GM21526 (cell line): ENCODE data around the gene KIF12.

ENCODE experiments used
- ATAC-seq: cut with Tn5 transposase; IDR thresholded peaks from one replicate; pipeline ENCODE4 v1.9.1; 2021; ENCODE audit warnings: moderate library complexity; ENCODE audit not compliant: unreplicated experiment, low FRiP score

The KIF12 gene

DNA sequence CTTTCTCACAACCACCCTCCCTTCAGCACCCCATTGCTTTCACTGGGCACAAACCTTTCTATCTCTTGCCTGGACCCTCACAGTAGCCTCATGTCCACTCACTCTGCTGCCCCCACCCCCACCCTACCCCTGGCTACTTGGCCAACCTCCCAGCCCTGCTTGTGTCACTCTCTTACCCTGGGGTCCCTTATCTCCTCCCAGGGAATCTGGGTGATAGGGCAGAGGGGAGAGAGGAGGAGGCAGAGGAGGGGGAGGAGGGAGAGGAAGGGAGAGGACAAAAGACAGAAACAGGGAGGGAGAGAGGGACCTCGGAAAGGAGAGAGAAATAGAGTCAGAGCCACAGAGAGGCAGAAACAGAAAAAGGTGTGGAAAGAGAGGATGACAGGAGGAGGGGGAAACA lies 25.0 kb upstream of the KIF12 start:
- no peak for ATAC-seq

DNA sequence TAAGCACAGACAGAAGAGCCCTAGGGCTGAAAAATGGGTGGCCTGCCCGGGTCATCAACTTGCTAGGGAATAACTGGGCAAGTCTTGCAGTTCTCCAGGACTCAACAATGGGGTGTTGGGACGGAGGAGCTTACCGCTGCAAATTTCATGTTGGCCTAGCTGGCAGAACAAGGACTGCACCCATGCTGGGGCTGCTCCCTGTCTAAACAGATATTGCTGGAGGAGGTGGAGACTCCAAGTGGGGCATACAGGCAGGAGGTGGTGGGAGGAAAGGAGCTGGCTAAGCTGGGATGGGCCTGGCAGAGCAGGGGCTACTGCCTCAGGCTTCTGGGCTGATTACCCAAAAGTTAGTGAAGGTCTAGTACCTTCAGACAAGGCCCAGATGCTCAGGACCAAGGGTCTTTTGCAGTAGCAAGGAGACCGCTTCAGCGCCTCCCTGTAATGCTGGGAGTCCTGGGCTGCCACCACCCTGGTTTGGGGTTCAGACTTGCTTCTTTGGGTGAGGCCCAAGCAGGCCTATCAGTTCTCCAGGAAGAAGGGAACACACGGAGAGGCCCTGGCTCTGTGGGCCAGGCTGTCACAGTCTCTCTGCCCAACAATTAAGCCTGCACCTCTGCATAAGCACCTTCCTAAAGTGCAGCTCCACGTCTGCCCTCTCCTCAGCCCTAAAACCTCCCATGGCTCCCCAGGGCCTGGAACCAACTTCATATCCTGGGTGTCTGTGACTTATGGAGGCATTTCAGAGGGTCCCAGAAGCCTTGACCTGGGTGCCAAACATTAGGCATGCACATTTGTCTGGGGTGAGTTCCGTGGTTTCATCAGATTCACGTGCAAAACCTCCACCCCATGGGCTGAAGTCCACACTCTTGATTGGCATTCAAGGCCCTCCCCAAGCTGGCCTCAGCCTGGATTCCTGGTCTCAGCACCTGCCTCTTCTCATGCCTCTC lies 24.2 kb upstream of the KIF12 start:
- no peak for ATAC-seq

DNA sequence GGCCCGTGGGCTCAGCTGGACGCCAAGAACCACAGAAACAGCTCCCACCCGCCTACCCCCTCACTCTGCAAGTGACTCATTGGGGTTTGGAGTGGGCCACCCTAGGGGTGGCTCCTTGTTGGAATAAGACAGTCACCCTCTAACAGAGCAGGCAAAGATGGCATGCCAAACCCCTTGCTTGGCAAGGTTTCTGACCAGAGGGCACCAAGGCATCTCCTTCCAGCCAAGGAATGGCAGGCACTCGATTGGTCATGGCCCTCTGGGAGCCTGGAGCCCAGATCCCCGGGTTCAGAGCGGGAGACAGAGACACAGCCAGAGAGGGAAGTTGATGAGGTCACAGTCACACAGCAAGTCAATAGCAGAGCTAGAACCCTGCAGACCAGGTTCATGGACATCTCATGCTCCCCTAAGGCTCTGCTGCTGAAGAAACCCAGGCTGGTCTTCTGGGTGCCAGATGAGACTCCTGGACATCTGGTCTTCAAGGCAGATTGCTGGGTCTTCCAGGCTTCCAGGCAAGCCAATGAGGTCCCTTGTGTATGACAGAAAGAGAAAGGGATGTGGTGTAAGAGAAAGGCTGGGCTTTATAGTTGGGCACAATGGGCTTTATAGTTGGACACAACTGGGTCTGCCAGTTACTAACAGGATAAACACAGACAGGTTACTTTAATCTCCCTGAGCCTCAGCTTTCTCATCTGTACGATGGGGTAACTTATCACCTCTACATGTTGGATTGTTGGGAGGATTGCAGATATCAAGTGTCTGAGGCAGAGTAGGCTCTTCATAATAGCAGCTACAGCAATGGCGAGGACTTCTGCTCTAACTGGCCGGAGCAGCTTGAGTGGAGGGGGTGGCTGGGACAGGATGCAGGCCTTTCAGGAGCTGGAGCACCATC lies 23.3 kb upstream of the KIF12 start:
- no peak for ATAC-seq

DNA sequence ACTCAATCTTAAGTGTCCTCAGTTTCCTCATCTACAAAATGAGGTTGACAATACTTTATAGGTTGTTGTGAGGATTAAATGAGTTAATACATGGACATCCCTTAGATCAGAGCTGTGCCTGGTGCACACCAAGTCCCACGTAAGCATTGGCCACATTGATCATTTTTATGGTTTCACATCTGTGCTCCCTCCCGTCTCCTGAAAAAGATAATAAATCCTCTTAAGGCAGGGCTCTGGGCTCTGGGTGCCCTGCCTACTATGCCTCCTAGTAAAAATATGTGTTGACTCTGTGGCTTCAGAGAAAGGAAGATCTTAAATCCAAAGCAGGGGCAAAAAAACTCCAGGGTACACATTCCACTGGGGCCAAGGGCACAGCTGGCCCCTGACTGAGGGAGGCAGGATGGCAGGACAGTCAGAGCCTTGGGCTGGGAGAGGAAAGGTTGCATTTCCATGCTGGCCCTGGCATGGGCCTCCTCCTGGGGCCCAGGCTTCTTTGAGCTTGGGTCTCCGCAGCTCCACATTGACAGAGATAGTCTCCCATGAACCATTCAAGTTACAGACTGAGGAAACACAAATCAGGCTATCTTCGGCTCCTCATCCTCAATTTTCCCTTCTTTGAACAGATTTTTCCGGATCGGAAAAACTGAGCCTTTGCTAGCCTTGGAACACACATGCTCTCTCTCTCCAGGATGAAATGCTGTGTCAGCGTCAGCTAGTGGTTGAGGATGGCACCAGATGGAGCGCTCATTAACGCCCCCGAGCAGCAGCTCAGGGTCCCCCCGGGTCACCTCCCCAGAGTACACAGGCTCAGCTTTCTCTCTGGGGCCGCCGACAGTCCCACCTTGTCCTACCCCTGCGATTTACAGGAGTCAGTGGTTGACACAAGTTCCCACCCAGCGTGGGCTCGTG lies 22.4 kb upstream of the KIF12 start:
- no peak for ATAC-seq

DNA sequence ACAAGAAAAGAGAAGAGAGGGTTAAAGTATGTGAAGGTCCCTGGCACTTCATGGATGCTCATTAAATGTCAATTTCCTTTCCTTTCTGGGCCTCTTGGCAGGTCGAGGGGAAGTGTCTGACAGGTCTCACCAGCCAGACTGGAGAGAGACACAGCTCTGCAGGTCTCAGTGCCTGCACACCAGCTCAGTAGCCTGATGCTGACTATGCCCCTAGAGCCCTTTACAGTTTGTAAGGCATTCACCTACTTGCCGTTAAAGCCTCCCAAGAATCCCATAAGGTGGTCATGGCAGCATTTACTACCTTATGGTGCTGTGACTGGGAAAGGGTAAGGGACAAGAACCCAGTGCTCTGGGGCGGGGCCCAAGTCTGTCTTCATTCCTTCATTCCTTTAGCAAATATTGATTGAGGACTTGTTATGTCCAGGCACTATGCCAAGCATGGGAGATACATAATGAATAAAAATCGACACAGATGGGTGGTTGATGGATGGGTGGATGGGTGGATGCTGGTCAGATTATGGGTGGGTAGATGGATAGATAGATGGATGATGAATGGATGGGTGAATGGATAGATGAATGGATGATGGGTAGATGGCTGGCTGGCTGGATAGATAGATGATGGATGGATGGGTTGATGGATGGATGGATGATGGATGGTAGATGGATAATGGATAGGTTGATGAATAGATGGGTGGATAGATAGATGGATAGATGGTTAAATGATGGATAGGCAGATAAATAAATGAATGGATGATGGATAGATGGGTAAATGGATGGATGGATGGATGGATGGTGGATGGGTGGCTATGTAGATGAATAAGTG lies 21.3 kb upstream of the KIF12 start:
- no peak for ATAC-seq

DNA sequence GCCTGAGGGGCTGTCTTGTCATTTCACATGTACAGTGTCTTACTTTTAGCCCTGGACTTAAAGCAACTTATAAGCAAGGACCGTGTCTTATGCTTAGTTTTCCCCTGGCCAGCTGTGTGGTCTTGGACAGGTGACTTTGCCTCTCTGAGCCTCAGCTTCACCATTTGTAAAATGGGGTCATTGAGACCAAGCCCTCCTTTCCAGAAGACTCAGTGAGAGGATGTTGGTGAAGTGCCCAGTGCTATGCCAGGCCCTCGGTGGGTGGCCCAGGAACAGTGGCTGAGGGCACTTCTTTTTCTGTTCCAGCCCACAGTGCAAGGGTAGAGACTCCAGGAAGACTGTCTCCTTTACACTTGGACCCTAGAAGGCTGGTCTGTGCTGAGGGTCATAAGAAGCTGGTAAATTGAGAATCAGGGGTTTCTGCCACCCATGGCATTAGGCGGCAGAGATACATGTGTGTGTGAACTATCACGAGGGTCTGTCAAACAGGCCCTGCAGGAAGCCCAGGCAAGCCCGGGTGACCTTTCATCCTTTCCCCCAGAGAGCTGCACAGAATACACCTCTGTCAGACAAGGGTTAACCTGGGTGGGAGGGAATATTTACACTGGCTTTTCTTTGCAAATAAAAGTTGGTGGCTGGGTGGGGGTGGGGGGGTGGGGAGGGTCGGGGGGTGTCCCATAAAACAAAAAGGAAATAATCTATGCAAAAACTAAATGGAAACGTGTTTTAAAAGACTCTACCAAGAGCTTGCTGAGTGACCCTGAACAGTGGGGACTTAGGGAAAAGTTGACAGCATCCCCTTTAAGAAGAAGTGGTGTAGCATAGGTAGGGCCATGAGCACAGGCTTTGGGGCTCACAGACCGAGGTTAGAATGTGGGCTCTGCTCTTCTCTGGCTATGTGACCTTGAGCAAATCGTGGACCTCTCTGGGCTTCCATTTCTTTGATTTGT lies 20.4 kb upstream of the KIF12 start:
- no peak for ATAC-seq

DNA sequence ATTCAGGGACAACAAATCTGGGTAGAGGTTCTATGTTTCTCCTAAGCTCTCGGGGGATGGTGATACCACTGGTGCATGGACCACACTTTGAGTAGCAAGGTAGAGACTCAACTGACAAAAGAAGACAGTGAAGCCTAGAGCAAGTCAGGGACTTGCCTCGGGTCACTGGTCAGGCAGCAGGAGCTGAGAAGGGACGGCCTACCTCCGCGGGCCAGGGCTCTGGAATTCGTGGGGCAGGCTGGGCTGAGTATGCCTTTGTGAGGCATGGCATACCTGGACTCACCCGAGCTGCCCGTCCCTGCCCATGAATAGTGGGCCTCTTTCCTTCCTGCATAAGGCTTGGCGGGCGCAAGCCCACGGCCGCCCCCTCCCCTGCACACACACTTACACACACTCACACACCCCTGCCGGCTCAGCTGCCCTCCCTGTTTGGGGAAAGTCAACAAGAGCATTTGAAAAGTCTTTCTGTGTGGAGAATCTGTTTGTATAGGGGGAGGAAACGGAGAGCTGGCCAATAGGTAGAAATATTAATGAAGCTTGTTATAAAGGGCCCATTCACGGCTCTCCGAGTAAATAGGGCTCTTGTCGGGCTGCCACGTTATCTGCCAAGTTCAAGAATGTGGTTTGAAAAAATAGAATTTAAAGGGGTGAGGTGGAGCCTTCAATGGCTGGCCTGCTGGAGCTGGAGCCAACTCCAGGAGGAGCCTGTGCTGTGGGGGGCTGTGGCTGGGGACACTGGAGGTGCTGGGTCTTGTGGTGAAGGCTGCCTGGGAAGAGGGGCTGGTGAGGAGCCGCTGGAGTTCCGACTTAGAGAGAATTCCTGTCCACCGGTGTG lies 19.1 kb upstream of the KIF12 start:
- ATAC-seq = no peak

DNA sequence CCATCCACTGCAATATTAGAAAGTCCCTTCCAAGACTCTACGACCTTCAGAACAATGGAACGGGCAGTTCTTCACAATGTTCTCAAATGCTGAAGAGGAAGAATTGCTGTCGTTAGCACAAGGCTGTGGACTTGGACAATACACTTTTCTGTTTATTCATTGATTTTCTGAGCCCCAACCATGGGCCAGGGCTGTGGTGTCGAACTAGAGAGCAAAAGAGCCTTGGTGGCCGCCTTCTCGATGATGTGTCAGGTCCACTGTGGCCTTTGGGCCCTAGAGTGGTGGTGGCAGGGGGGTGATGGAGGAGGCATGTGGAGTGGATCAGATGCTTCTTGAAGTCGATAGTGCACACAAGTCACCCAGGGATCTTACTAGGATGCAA lies 18.5 kb upstream of the KIF12 start:
- ATAC-seq = no peak

DNA sequence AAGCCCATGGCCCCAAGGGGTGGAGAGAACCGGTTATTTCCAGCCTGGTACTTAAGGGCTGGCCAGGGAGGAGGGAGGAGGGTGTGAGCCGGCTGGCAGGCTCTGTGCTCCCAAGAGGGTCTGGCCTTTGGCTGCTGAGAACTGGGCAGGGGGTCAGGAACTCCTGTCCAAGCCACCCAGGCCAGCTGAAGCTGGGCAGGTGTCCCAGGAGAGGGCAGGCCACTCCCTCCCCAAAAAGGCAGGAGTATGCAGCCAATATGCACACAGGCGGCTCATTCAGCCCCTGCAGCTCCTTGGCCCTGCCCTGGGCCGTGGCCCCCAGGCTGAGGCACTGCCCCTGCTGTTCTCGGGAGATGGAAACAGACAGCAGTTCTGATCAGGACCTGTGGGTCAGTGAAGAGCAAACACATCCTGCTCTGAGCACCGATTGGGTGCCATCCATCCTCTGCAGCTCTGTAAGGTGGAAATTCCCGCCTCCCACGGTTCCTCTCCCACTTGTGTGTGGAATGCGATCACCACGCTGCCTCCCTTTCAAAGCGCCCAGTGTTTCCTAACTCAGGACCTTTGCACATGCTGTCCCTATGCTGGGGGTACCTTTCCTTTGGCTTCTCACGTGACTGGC lies 17.1 kb upstream of the KIF12 start:
- no peak for ATAC-seq

DNA sequence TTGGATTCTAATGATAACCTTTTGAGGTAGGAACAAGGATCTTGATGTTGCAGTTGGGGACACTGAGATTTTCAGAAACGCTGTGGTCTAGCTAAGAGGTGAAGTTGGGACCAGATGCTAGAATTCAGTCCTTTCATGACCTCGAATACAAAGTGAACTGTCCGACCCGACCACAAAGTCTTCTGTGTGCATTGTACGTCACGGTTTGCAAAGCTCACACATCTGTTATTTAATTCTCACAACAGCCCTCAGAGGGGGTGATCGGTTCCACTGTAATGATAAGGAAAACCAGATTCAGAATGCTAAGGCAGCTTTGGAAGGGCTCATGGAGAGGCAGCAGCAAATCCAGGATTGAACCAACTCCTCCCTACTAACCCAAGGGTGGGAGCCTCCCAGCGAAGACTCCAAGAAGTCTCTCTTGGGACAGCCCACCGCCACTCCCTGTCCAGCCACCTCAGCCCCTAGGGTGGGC lies 16.6 kb upstream of the KIF12 start:
- no peak for ATAC-seq

DNA sequence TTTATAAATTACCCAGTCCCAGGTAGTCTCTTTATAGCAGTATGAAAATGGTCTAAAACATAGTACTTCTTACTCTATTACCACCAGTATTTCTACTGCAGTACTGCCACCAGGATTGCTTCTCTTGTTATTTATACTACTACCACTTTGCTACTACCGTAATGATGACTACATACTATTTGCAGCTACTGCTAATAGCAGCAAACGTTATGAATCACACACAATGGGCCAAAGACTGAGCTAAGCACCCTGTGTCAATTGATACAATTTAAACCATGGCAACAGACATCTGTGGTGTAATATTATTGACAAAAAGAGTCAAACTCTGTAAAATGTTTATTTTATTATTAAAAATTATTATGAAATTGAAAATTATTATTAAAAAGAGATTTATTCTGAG lies 15.3 kb upstream of the KIF12 start:
- no peak for ATAC-seq

DNA sequence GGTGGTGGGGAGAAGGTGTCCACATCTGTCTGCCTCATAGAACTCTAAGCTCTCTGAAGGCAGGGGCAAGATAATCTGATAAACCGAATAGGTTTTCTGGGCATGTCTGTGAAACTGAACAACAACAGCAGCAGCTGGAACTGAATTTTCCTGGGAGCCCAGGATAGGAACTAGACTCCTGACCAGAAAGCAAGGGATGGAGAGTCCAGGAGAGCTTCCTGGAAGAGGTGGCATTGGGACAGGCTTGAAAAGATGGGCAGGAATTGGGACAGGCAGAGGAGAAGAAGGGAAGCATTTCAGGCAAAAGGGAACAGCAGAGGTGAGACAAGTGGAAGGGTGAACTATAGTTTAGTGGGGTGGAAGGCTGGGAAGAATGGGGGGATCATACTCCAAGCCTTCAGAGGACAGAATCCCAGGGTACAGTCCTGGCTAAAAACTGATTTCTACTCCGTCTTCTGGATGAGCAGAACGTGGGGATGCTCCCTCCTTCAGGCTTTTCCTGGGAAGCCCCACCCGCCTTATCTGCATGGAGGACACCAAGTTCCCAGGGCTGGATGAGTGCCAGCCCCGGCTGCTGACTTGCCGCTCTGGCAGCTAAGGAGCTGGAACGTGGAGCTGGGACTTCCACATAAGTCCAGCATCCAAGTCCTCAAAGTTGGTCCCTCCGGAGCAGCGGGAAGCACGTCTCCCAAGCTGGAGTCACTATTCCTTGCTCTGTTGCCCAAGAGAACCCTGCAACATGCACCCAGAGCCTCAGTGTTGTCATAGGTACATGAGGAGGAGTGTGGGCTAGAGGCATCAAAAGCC lies 13.9 kb upstream of the KIF12 start:
- no peak for ATAC-seq

DNA sequence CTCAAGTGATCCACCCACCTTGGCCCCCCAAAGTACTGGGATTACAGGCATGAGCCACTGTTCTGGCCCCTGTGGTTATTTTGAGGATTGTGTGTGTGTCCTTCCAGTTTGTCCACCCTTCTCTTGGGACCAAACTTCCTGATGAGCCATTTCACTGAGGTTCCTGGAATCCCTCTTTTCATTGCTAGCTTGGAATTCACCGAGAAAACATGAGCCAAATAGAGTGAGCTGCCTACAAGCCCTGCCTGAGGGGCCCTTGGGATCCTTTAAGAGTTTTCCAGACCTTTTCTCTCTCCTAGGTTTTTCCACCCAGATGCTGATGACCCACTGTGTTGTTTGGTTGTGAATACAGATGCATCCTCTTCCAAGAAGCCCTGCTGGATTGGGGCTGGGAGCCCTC lies 13.2 kb upstream of the KIF12 start:
- ATAC-seq = no peak

DNA sequence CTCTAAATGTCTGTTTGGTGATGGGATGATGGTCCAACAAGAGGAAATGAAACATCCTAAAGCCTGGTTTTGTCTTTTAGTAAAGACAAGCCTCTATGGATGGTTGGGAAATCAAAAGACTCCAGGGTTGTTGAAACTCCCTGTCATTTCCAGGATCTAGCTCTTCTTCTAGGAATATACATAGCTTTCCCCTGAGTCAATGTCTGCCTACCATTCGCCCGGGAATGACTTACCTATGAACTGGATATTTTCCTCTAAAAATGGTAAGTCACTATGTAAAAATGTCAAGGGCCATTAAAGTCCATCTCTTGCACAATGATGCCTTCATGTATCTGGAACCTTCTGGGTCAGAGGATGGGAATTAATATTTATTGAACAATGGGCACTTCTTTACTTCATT lies 11.1 kb upstream of the KIF12 start:
- ATAC-seq = no peak

DNA sequence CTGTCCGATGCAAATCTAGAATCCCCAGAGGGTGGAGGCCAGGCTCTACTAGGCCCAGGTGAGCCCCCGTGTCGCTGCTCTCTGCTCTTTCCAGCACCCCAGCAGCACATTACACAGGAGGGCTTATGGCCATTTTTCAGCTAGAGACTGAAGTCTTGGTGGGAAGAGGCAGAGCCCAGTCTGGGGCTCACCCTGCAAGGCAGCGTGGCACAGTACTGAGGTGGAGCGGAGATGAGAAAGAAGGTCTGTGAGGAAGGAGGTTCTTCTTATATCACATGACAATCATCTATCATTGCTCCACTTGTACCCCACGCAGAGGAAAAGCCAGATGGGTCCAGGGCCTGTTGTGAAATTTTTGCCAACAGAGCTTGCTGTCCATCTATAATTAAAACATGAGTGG lies 10.0 kb upstream of the KIF12 start:
- ATAC-seq = no peak
